ENCODE measurements around the gene PRSS1.
"Not testable (repeated sequence)": the region's sequence is repeated elsewhere in the genome, so short reads cannot be mapped to it uniquely, and the experiment has no call there.

The PRSS1 gene

GRCh38 chr7:142749218-142749993 lies at the start of gene PRSS1:
TSS of gene PRSS1 (plus strand) at chr7:142749472. CDS start at chr7:142749485, 13 bp downstream.
- Histone ChIP-seq H3K4me3 (IDR thresholded peaks at IDR 0.05; ENCODE audit: insufficient read depth, low read depth, low read length) (no peak within 1 kb of the TSS), H3K9ac (no peak within 1 kb of the TSS), H3K27ac (no peak within 1 kb of the TSS), H3K27me3 (ENCODE audit: insufficient read depth, low read depth) (no peaks in the 10 kb centered on the region), H3K36me3 (ENCODE audit: insufficient read depth) (no peaks in the 10 kb centered on the region), H2AFZ (ENCODE audit: low read depth) (no peak within 1 kb of the TSS), H3K4me1 (ENCODE audit: low read depth, poor library complexity, severe bottlenecking) (no peaks in the 10 kb centered on the region), H3K4me2 (no peak within 1 kb of the TSS), H3K79me2 (ENCODE audit: insufficient read depth, low read depth) (no peaks in the 10 kb centered on the region), H4K20me1 (ENCODE audit: insufficient read depth) (no peaks in the 10 kb centered on the region)
- no peak for TF ChIP-seq CTCF (conservative IDR thresholded peaks at IDR 0.05; ENCODE audit: low read depth, low read length)

DNA sequence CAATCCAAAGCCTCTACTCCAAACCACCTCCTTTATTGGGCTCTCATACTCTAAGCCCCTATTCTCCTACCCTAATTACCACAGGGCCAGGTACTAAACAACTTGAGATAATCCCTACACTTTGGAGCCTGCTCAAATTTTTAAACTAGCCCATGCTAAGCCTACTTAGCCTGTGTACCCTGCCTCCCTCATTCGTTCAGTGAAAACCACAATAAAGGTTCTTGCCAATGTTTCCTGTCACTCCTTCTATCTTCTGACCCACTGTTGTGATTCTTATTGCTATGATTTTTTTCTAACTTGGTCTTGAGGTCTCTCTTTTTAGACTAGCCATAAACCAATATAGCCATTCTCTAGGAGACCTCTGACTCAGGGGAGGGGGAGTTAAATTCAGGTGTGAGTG lies 48.3 kb upstream of the PRSS1 start:
- not testable (repeated sequence) for H3K4me3 ChIP-seq (IDR thresholded peaks at IDR 0.05; ENCODE audit: insufficient read depth, low read depth, low read length); H3K4me2 ChIP-seq; H4K20me1 ChIP-seq (ENCODE audit: insufficient read depth); H3K27ac ChIP-seq; H3K27me3 ChIP-seq (ENCODE audit: insufficient read depth, low read depth); H2AFZ ChIP-seq (ENCODE audit: low read depth); H3K79me2 ChIP-seq (ENCODE audit: insufficient read depth, low read depth); H3K4me1 ChIP-seq (ENCODE audit: low read depth, poor library complexity, severe bottlenecking); H3K9ac ChIP-seq; H3K36me3 ChIP-seq (ENCODE audit: insufficient read depth)

DNA sequence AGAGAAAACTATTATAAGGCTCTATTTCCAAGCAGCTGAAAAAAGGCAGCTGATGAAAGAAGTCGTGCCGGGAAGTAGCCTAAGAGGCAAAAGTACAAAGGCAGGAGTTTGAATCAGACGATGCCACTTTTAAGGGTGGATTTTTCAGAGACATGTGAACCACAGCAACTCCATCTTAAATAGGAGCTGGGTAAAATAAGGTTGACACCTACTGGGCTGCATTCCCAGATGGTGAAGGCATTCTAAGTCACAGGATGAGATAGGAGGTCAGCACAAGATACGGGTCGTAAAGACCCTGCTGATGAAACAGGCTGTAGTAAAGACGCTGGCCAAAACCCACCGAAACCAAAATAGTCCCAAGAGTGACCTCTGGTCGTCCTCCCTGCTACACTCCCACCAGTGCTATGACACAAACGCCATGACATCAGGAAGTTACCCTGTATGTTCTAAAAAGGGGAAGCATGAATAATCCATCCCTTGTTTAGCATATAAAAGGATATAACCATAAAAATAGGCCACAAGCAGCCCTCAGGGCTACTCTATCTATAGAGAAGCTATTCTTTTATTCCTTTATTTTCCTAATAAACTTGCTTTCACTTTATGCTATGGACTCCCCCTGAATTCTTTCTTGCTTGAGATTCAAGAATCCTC lies 45.5 kb upstream of the PRSS1 start:
- H3K4me2 ChIP-seq: no peak overlapping the region
- no peaks in the 10 kb centered on the region for H3K36me3 ChIP-seq (ENCODE audit: insufficient read depth)
- no peaks in the 10 kb centered on the region for H3K4me1 ChIP-seq (ENCODE audit: low read depth, poor library complexity, severe bottlenecking)
- no peak for TF ChIP-seq CTCF (conservative IDR thresholded peaks at IDR 0.05; ENCODE audit: low read depth, low read length)
- no peak overlapping the region for H3K9ac ChIP-seq
- no peaks in the 10 kb centered on the region for H3K27me3 ChIP-seq (ENCODE audit: insufficient read depth, low read depth)
- no peak overlapping the region for H2AFZ ChIP-seq (ENCODE audit: low read depth)
- H3K4me3 ChIP-seq (IDR thresholded peaks at IDR 0.05; ENCODE audit: insufficient read depth, low read depth, low read length): no peak overlapping the region
- no peaks in the 10 kb centered on the region for H3K79me2 ChIP-seq (ENCODE audit: insufficient read depth, low read depth)
- H3K27ac ChIP-seq: no peak overlapping the region
- H4K20me1 ChIP-seq (ENCODE audit: insufficient read depth): no peaks in the 10 kb centered on the region

GRCh38 chr7:142708726-142709125 lies 40.5 kb upstream of the PRSS1 start:
- not testable (repeated sequence) for H3K4me3 ChIP-seq (IDR thresholded peaks at IDR 0.05; ENCODE audit: insufficient read depth, low read depth, low read length)

GRCh38 chr7:142709921-142710320 lies 39.4 kb upstream of the PRSS1 start:
- Histone ChIP-seq H4K20me1 (ENCODE audit: insufficient read depth) (no peaks in the 10 kb centered on the region), H3K9ac (no peak overlapping the region), H3K79me2 (ENCODE audit: insufficient read depth, low read depth) (no peaks in the 10 kb centered on the region), H3K27ac (no peak overlapping the region), H3K36me3 (ENCODE audit: insufficient read depth) (no peaks in the 10 kb centered on the region), H2AFZ (ENCODE audit: low read depth) (no peak overlapping the region), H3K4me1 (ENCODE audit: low read depth, poor library complexity, severe bottlenecking) (peaks cover 10% of the 10 kb centered on the region), H3K4me3 (IDR thresholded peaks at IDR 0.05; ENCODE audit: insufficient read depth, low read depth, low read length) (no peak overlapping the region), H3K4me2 (no peak overlapping the region), H3K27me3 (ENCODE audit: insufficient read depth, low read depth) (no peaks in the 10 kb centered on the region)
- TF ChIP-seq CTCF (conservative IDR thresholded peaks at IDR 0.05; ENCODE audit: low read depth, low read length): no peak

More at GRCh38 chr7:142708726-142709125, 40.5 kb upstream of the PRSS1 start:
- H2AFZ ChIP-seq (ENCODE audit: low read depth); H3K79me2 ChIP-seq (ENCODE audit: insufficient read depth, low read depth); H3K27ac ChIP-seq; H3K4me2 ChIP-seq; H3K27me3 ChIP-seq (ENCODE audit: insufficient read depth, low read depth); H3K4me1 ChIP-seq (ENCODE audit: low read depth, poor library complexity, severe bottlenecking); H3K9ac ChIP-seq; H4K20me1 ChIP-seq (ENCODE audit: insufficient read depth); H3K36me3 ChIP-seq (ENCODE audit: insufficient read depth): not testable (repeated sequence)

All from KMS-11 (cell line).